Mesothelial cell of epicardium (in vitro differentiated cells): ENCODE measurements around the gene DERL2. TPM values are rescaled to one million over a fixed set of nuclear protein-coding genes. Genes with fewer than 3 reads are reported as not detected.

Experiments
- DNase-seq, 2 experiments: peaks; one replicate each; pipeline ENCODE4 v3.0.0; 2021; ENCODE audit warnings: low spot score in 2 of 2; ENCODE audit not compliant: unreplicated experiment in 2 of 2
- H3K27ac Mint-ChIP-seq: 2 replicates; pipeline ENCODE4 v1.8.0; 2021; ENCODE audit warnings: mixed read lengths
- H3K27me3 Mint-ChIP-seq: 2 replicates; pipeline ENCODE4 v1.8.0; 2021; ENCODE audit warnings: low read depth, mixed read lengths
- H3K36me3 Mint-ChIP-seq: 2 replicates; pipeline ENCODE4 v1.8.0; 2021; ENCODE audit warnings: mixed read lengths
- H3K4me1 Mint-ChIP-seq: 2 replicates; pipeline ENCODE4 v1.8.0; 2021; ENCODE audit warnings: mixed read lengths
- H3K4me3 Mint-ChIP-seq: 2 replicates; pipeline ENCODE4 v1.8.0; 2021; ENCODE audit warnings: mild to moderate bottlenecking, moderate library complexity, mixed read lengths
- H3K9me3 Mint-ChIP-seq: 2 replicates; pipeline ENCODE4 v1.8.0; 2021; ENCODE audit warnings: mixed read lengths
- total RNA-seq: library from RNA; stranded (reverse); gene quantifications from 3 replicates; pipeline ENCODE4 v1.2.1, GENCODE V29; 2021
- TF ChIP-seq, protein P1 (sequence below): fragments of 200-600 bp; sonication (generic); IDR thresholded peaks from one replicate; pipeline ENCODE4 v1.5.0; 2021; ENCODE audit warnings: antibody characterized with exemption; ENCODE audit not compliant: unreplicated experiment

DERL2 gene
- total RNA-seq, 1 donor from 2014 or later = 70.6 TPM

GRCh38 chr17:5516060-5516792 is 30.2 kb upstream of the DERL2 start:
- Mint-ChIP-seq H3K27ac (peak overlapping the region; percentile 73), H3K4me1 (peaks cover 7% of the 10 kb centered on the region), H3K36me3 (no peaks in the 10 kb centered on the region), H3K9me3 (no peaks in the 10 kb centered on the region), H3K4me3 (no peak overlapping the region), H3K27me3 (peaks cover 6% of the 10 kb centered on the region)
- no peak for DNase-seq
- TF ChIP-seq, protein P1, sequence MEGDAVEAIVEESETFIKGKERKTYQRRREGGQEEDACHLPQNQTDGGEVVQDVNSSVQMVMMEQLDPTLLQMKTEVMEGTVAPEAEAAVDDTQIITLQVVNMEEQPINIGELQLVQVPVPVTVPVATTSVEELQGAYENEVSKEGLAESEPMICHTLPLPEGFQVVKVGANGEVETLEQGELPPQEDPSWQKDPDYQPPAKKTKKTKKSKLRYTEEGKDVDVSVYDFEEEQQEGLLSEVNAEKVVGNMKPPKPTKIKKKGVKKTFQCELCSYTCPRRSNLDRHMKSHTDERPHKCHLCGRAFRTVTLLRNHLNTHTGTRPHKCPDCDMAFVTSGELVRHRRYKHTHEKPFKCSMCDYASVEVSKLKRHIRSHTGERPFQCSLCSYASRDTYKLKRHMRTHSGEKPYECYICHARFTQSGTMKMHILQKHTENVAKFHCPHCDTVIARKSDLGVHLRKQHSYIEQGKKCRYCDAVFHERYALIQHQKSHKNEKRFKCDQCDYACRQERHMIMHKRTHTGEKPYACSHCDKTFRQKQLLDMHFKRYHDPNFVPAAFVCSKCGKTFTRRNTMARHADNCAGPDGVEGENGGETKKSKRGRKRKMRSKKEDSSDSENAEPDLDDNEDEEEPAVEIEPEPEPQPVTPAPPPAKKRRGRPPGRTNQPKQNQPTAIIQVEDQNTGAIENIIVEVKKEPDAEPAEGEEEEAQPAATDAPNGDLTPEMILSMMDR = no peak

DNA sequence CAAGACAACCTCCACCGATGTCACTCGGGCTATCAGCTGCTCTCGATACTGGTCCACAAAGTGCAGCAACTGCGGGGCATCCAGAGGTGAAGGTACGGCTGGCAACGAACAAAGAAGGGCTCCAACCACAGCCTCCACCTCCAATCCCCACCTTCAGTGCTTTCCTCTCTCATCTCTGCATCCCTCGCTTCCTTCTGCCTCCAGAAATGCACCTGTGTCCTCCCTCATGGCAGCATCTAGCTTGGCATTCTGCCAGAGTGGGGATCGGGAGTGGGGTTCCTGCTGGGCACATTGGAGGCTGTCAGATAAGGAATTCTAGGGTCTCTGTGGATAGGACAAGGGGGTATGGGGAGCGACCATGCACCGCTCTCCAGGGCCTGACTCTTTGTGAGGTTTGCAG is 29.0 kb upstream of the DERL2 start:
- no peak overlapping the region for H3K27ac Mint-ChIP-seq
- H3K9me3 Mint-ChIP-seq = no peaks in the 10 kb centered on the region

DNA sequence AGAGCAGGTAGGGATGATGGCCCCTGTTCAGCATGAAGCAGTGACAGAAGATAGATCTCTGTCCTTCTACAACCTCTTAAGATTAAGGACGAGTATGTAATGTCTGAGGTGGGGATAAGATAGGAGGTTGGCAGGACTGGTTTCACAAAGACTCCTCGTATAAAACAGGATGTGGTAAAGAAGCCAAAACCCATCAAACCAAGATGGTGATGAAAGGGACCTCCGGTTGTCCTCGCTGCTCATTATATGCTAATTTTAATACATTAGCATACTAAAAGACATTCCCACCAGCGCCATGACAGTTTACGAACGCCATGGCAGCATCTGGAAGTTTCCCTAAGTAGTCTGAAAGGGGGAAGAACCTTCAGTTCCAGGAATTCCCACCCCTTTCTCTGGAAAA is 27.6 kb upstream of the DERL2 start:
- Mint-ChIP-seq H3K27me3 (peaks cover 8% of the 10 kb centered on the region), H3K27ac (no peak overlapping the region), H3K9me3 (no peaks in the 10 kb centered on the region), H3K4me3 (no peak overlapping the region), H3K4me1 (peaks cover 7% of the 10 kb centered on the region), H3K36me3 (no peaks in the 10 kb centered on the region)
- no peak for DNase-seq
- TF ChIP-seq, protein P1 = no peak

More for the DNA sequence above, 29.0 kb upstream of the DERL2 start:
- H3K36me3 Mint-ChIP-seq = no peaks in the 10 kb centered on the region
- DNase-seq = no peak
- H3K27me3 Mint-ChIP-seq = peaks cover 8% of the 10 kb centered on the region
- TF ChIP-seq, protein P1 = no peak
- peaks cover 7% of the 10 kb centered on the region for H3K4me1 Mint-ChIP-seq
- H3K4me3 Mint-ChIP-seq = no peak overlapping the region

GRCh38 chr17:5511401-5512225 is 25.6 kb upstream of the DERL2 start:
- H3K27me3 Mint-ChIP-seq = peaks cover 8% of the 10 kb centered on the region
- H3K9me3 Mint-ChIP-seq = no peaks in the 10 kb centered on the region
- TF ChIP-seq, protein P1 = no peak
- DNase-seq = no peak
- H3K27ac Mint-ChIP-seq = no peak overlapping the region
- H3K4me1 Mint-ChIP-seq = peaks cover 7% of the 10 kb centered on the region
- H3K4me3 Mint-ChIP-seq = no peak overlapping the region
- H3K36me3 Mint-ChIP-seq = no peaks in the 10 kb centered on the region

GRCh38 chr17:5510771-5511170 is 24.8 kb upstream of the DERL2 start:
- no peaks in the 10 kb centered on the region for H3K36me3 Mint-ChIP-seq
- no peaks in the 10 kb centered on the region for H3K9me3 Mint-ChIP-seq
- H3K27me3 Mint-ChIP-seq = peaks cover 8% of the 10 kb centered on the region
- H3K4me3 Mint-ChIP-seq = no peak overlapping the region
- no peak overlapping the region for H3K27ac Mint-ChIP-seq
- peaks cover under 1% of the 10 kb centered on the region for H3K4me1 Mint-ChIP-seq
- no peak for DNase-seq
- TF ChIP-seq, protein P1 = no peak
